HG02571 (cell line): ENCODE results near the gene SAMD7.

Experiments used
- ATAC-seq: cut with Tn5 transposase; IDR thresholded peaks from one replicate; pipeline ENCODE4 v1.9.1; 2021; ENCODE audit warnings: mild to moderate bottlenecking, moderate library complexity; ENCODE audit not compliant: unreplicated experiment

SAMD7 gene

DNA sequence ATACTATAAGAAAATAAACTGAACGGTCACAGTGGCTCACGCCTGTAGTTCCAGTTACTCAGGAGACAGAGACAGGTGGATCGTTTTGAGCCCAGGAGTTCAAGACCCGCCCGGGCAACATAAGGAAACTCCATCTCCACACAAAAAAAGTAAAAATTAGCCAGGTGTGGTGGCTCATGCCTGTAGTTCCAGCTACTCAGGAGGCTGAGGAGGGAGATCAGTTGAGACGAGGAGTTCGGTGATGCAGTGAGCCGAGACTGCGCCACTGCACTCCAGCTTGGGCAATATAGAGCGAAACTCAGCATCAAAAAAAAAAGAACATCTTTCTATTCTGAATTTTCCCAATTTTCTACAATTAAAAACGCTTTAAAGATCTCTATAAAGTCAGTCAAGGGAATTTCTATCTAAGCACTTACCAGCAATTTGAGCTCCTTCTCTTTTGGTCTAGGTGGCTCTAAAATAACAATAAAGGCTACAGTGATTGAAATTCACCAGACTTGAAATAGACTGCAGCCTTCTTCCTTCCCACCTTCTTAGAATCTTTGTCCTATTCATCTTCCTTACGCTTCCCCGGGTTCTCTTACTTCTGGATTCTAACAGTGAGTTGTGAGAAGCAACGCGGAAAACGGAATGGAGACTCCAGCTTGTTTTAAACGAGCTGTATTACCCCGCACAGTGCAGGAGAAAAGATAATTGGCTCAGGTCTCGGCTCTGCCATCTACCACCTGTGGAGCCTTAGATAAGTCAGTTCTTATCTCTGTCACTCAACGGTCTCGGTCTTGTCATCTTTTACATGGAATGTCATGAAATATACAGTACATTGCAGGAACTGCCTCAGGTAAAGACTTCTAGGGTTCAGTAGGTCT, 54.4 kb downstream of the SAMD7 start:
- ATAC-seq: peak; percentile 18

DNA sequence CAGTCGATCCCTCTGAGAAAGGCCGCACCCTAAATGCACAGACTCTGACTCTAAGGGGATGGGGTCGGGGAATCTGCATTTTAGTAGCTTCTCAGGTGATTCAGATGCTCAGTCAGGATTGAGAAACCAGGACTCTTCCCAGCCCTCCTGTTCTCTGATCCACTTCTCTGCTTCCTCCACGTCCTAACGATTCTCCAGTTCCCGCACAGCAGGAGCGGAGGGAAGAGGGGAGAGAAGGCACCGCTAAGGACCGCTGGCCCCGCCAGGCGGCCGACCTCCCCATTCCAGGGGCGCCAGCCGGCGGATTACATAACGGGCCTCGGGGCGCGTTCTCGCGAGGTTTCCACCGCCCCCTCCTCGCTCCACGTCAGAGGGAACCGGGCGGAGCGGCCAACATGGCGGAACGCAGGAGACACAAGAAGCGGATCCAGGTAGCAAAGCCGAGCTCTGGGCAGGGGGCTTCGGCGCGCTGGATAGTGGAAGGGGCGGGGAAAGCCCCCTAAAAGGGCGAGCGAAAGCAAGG, 55.1 kb downstream of the SAMD7 start, which contains the start of gene SEC62:
SEC62 (plus strand) TSS at position 380 of the 523 bp plus-strand sequence; CDS start at position 396, 16 bp downstream.
- peak; percentile 89 for ATAC-seq

DNA sequence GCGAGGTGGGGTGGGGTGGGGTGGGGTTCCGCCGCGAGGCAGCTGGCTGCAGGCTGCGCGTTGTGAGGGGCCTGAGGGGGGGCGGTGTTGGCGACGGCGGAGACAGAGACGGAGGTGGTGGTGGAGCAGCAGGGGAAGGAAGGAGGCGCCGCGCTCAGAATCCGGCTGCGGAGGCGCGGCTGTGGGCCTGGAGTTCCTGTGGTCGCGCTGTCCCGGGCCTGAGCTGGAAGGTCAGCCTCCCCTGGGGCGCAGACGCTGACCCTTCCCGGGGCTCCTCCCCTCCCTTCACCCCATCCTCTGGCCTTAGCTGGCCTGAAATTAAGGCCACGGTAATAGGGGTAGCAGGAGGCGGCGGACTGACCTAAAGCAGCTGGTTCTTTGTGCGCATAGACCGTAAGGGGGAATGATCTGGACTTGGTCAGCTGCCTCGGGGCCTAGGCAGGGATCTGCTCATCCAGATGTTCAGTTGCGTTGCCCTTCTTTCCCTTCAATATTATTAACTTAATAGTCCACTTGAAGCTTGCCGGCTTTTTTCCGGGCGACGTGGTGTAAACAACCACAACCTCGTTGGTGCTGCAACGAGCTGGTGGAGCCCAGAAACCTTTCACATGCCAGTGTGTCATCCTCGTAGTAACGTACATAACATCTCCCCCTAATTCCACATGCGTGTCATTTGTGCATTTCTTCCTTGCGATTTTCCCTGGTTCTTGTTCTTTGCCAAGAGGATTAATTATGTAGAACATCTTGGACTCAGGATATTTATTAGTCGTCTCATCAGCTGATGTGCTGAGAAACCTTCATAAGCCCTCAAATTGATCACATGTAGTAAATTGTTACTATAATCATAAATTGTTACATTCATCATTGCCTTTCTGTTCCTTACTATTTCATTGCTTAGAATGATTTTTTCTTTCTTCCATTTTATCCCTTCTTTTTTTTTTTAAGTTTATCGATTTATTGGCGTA, 55.9 kb downstream of the SAMD7 start:
- peak; percentile 32 for ATAC-seq

DNA sequence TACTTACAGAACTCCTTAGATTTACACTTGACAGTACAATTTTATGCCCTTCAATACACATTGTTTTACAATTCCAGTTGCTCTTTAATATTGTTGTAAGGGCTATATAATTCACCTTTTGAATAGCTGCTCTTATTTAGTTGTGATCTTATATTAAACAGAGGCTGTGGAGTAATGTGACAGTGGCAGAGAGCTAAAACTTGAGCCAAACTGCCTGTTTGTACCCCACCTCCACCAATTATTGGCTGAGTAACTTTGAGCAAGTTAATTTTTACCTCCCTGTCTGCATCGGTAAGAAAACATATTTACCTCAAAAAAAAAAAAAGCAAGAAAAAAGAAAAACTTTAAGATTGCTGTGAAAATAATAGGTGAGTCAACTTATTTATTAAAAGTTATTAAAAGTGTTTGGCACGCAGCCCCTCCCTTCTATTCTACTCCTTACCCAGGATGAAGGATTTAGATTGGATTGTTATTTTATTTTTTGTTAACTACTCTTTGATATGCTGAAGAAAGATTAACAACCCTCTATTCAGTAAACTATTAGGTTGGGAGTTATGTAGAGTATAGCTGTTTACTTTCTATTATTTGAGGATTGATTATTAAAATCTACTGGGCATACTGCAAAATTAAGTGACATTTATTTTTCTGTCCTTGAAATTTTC, 57.0 kb downstream of the SAMD7 start:
- ATAC-seq: no peak

DNA sequence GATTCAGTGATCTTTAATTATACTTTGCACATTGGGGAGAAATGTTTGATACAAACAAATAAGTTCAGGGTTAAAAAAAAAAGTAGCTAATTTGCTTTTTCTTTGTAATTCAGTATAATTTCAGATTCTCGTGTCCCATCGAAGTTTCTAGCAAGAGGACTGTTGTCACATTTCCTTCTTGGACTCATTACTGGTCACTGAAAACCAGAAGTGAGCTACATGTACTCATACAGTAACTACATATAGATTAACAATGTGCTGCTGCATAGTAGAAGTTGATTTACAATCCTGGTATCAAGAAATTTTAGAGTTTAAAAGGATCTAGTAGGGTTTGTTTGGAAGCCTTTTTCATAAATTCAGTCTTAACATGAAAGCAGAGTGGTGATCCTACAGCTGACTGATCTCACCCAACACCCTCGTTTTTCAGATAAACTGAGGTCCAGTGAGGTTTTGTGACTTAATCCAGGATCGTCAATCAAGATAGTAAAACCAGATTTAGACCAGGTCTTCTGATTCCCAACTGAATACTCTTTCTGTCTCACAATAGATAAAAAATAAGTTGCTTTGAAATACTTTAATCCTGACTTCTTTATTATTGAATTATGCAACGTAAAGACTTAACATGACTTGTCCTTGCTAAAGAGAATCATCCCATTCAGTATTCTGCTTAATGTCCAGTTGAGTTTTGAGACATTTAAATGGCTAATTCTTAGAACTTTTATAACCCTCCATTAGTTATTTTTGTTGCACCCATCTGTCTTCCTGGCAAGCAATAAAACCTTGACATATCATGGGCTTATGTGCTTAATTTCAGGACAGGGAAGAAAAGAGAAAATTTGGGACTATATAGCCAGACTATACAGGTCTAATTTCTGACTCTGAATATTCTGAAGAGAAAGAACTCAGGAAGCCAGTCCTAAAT, 58.1 kb downstream of the SAMD7 start:
- no peak for ATAC-seq

DNA sequence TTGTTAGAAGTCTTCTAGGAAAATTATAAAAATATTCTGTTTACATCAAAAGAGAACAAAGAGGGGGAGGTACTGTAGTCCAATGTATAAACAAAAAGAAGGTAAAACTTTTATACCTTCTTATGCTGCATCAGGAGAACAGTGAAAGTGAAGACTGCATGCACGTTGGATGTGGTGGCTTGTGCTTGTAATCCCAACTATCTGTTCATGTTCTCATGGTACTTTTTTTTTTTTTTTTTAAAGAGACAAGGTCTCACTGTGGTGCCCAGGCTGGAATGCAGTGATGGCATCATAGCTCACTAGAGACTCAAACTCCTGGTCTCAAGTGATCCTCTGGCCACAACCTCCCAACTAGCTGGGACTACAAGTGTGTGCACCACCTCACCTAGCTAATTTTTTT, 59.5 kb downstream of the SAMD7 start:
- no peak for ATAC-seq

DNA sequence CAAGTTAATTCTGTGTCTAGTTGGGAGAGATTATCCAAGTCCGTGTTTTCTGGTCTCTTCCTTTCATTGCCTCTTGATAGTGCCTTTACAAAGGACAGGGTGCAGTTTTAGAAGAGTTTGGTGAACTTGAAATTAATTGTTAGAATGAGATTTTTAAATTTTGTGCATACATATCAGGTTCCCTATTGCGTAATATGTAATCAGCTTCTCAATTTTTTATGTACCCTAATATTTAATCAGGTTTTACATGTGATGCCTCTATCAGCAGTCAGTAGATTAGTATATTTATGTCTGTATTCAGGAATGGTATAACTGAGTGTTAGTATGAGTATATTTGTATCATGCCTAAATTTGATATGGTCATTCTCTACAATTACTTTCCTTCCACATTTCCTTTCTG, 60.1 kb downstream of the SAMD7 start:
- no peak for ATAC-seq

DNA sequence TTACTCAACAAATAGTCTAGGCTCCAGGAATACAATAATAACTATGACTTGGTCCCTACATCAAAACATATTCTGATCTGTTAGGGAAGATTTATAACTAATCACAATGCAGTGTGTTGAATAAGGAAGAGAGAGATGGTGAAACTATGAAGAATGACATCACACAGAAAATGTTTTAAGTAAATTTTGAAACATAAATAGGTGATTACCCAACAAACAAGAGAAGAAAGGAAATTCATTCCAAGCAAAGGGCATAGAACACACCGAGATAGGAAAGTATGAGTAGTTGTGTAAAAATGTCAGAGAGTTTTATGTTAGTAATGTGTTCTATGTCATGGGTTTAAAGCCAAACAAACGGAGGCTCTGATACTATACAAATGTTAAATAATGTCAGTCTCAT, 68.7 kb downstream of the SAMD7 start:
- ATAC-seq: no peak

DNA sequence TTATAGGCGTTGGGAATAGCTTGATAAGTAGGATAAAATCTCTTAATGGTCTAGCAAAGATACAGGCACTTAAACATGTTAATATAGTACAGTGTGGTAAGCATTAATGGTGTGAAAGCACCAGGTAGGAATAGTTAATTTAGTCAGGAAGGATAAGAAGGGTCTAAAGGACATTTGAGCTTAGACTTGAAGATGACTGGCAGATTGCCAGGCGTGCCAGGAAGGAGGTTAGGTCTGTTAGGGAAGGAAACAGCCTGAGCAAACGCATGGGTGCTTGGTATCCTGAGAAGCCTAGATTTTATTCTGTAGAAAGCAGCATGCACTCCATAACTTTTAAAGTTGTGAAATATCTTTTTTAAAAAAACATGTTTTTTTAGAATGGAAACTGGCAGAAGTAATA, 72.9 kb downstream of the SAMD7 start:
- ATAC-seq: no peak
